Lung (tissue), 12 donors: ENCODE data around the gene CDK14. TPM values are rescaled to one million over a fixed set of nuclear protein-coding genes. Genes with fewer than 3 reads are reported as not detected.

Experiments
- ATAC-seq: fragments of 200-7000 bp; cut with Tn5 transposase; one replicate; pipeline ENCODE4 v1.9.1; 2020; ENCODE audit warnings: moderate number of reproducible peaks; ENCODE audit not compliant: insufficient read depth, low FRiP score
- DNase-seq, 3 donors: peaks; one replicate each; pipeline ENCODE4 v3.0.0-alpha.2; 2013 to 2017
- H3K27ac ChIP-seq, 2 donors: one replicate each; pipeline ENCODE4 v1.5.1; 2013; ENCODE audit warnings: mild to moderate bottlenecking in 2 of 2, moderate library complexity in 2 of 2, control low read depth in 1 of 2, inconsistent platforms in 1 of 2, low read depth in 1 of 2, low read length in 1 of 2
- H3K27me3 ChIP-seq, 3 donors: one replicate each; pipeline ENCODE4 v1.5.1; 2013; ENCODE audit warnings: low read length in 2 of 3; ENCODE audit not compliant: control insufficient read depth in 3 of 3, insufficient read depth in 3 of 3
- H3K36me3 ChIP-seq, 4 donors: one replicate each; pipeline ENCODE4 v1.5.1; 2013; ENCODE audit warnings: low read length in 4 of 4, mild to moderate bottlenecking in 1 of 4, moderate library complexity in 1 of 4; ENCODE audit not compliant: control insufficient read depth in 4 of 4, insufficient read depth in 4 of 4
- H3K4me1 ChIP-seq, 5 donors: one replicate each; pipeline ENCODE4 v1.5.1; 2013; ENCODE audit warnings: low read length in 5 of 5, mild to moderate bottlenecking in 2 of 5, moderate library complexity in 1 of 5; ENCODE audit not compliant: control insufficient read depth in 5 of 5, insufficient read depth in 5 of 5
- H3K4me3 ChIP-seq: one replicate; pipeline ENCODE4 v1.5.1; 2013; ENCODE audit warnings: mild to moderate bottlenecking, control low read depth, moderate library complexity
- H3K9ac ChIP-seq, 2 donors: one replicate each; pipeline ENCODE4 v1.5.1; 2013; ENCODE audit warnings: low read length in 2 of 2, control low read depth in 1 of 2; ENCODE audit not compliant: insufficient read depth in 1 of 2
- H3K9me3 ChIP-seq, 4 donors: one replicate each; pipeline ENCODE4 v1.5.1; 2013; ENCODE audit warnings: low read length in 3 of 4, mild to moderate bottlenecking in 1 of 4, moderate library complexity in 1 of 4; ENCODE audit not compliant: control insufficient read depth in 4 of 4, insufficient read depth in 3 of 4
- CTCF ChIP-seq: IDR thresholded peaks from 2 replicates; pipeline ENCODE4 v1.5.1; 2012; ENCODE audit warnings: mild to moderate bottlenecking; ENCODE audit errors: control extremely low read depth, extremely low read depth
- WGBS, 2 donors: extraction: QIAGEN DNeasy Blood & Tissue Kit; methylation state at CpG; one replicate each; pipeline ENCODE4 v1.1.7; 2013; 5-methylcytosine and 5-hydroxymethylcytosine counted together
- polyA plus RNA-seq, 2 donors: library from polyadenylated mRNA; stranded (reverse); fragments of 200-250 nt; gene quantifications; one replicate each; pipeline ENCODE4 v1.2.1, GENCODE V29; 2013
- total RNA-seq, 2 donors: library from RNA; depleted of rRNA in 1 of 2; stranded (reverse); fragments of >200 nt in 1 of 2; gene quantifications; one replicate each; pipeline ENCODE4 v1.2.1, GENCODE V29; 2014 to 2021
- donor health status: control.
- donor health status: control.
- donor health status: Bipolar disorder and iron deficiency.
- donor health status: healthy.
- donor health status: DM: yes; HTN: yes; CAD: no.

Gene CDK14
- total and polyA plus RNA-seq, 4 donors: 4.3 to 117 (median 18.9) TPM

- no peaks in the 10 kb centered on the region for H3K9me3 ChIP-seq
- 77 to 80% methylated on average over 8 of the region's 8 CpGs for WGBS, 2 donors
- peak; percentile 53 for ATAC-seq
These were observed 646.1 kb downstream of the CDK14 start for GRCh38 chr7:91242097-91242844.

GRCh38 chr7:91243591-91244301 lies 647.6 kb downstream of the CDK14 start:
- H3K4me3 ChIP-seq: no peak overlapping the region
- no peaks in the 10 kb centered on the region for H3K27me3 ChIP-seq
- no peak overlapping the region for H3K27ac ChIP-seq
- H3K36me3 ChIP-seq: no peaks in the 10 kb centered on the region
- DNase-seq (peak in 1 of 3 donors; percentile 13), ATAC-seq (no peak)
- H3K9ac ChIP-seq: no peak overlapping the region
- 78 to 81% methylated on average over 6 of the region's 6 CpGs for WGBS, 2 donors
- H3K4me1 ChIP-seq: peaks cover 0 to 50% (median 8%) of the 10 kb centered on the region in 5 donors
- H3K9me3 ChIP-seq: no peaks in the 10 kb centered on the region
- TF ChIP-seq CTCF: no peak

More at GRCh38 chr7:91242097-91242844, 646.1 kb downstream of the CDK14 start:
- H3K9ac ChIP-seq: no peak overlapping the region
- H3K4me3 ChIP-seq: no peak overlapping the region
- no peak for TF ChIP-seq CTCF
- H3K36me3 ChIP-seq: no peaks in the 10 kb centered on the region
- H3K4me1 ChIP-seq: peaks cover 0 to 49% (median 8%) of the 10 kb centered on the region in 5 donors
- DNase-seq: peak in 2 of 3 donors; percentile 59 to 64
- no peak overlapping the region for H3K27ac ChIP-seq
- no peaks in the 10 kb centered on the region for H3K27me3 ChIP-seq

GRCh38 chr7:91247500-91247899 lies 651.4 kb downstream of the CDK14 start:
- no peak overlapping the region for H3K9ac ChIP-seq

More at GRCh38 chr7:91247500-91247899, 651.4 kb downstream of the CDK14 start:
- TF ChIP-seq CTCF: no peak
- H3K4me1 ChIP-seq: peaks cover 0 to 21% (median 0%) of the 10 kb centered on the region in 5 donors
- no peaks in the 10 kb centered on the region for H3K27me3 ChIP-seq
- no peak overlapping the region for H3K27ac ChIP-seq
- H3K36me3 ChIP-seq: no peaks in the 10 kb centered on the region
- DNase-seq: peak in 1 of 3 donors; percentile 15
- no peaks in the 10 kb centered on the region for H3K9me3 ChIP-seq
- no peak overlapping the region for H3K4me3 ChIP-seq
- no peak for ATAC-seq
